Measurements from ENCODE around the gene IL10RB.
"Not testable (repeated sequence)": the region's sequence is repeated elsewhere in the genome, so short reads cannot be mapped to it uniquely, and the experiment has no call there.

The IL10RB gene

DNA sequence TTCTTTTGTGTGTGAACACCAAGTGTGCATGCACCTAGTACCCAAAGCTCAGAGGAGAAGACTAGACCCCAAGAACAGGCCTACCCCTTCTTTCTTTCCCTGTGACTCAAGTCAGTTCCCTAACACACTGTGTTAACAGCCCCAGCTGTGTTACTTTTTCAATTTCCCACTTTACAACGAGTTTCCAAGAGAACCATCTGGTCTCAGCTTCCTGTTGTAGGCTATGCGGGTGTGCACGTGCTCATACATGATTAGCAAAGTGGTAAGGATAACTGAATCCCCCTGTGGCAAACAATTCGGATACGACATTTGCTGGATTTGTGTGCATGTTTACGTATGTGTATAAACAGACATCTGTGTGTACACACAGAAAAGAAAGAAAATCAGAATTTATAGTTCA lies 18.6 kb upstream of the IL10RB start:
- in situ Hi-C loops (cut with MboI; ENCODE audit: low pct_unique_long_range_greater_than_20kb, low sequenced_read_pairs, unreplicated experiment): no loop called here
- TF ChIP-seq, protein P1, sequence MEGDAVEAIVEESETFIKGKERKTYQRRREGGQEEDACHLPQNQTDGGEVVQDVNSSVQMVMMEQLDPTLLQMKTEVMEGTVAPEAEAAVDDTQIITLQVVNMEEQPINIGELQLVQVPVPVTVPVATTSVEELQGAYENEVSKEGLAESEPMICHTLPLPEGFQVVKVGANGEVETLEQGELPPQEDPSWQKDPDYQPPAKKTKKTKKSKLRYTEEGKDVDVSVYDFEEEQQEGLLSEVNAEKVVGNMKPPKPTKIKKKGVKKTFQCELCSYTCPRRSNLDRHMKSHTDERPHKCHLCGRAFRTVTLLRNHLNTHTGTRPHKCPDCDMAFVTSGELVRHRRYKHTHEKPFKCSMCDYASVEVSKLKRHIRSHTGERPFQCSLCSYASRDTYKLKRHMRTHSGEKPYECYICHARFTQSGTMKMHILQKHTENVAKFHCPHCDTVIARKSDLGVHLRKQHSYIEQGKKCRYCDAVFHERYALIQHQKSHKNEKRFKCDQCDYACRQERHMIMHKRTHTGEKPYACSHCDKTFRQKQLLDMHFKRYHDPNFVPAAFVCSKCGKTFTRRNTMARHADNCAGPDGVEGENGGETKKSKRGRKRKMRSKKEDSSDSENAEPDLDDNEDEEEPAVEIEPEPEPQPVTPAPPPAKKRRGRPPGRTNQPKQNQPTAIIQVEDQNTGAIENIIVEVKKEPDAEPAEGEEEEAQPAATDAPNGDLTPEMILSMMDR (IDR thresholded peaks at IDR 0.05; ENCODE audit: extremely low read depth, insufficient read depth, missing control alignments): no peak
- no peak for DNase-seq (ENCODE audit: low spot score)

DNA sequence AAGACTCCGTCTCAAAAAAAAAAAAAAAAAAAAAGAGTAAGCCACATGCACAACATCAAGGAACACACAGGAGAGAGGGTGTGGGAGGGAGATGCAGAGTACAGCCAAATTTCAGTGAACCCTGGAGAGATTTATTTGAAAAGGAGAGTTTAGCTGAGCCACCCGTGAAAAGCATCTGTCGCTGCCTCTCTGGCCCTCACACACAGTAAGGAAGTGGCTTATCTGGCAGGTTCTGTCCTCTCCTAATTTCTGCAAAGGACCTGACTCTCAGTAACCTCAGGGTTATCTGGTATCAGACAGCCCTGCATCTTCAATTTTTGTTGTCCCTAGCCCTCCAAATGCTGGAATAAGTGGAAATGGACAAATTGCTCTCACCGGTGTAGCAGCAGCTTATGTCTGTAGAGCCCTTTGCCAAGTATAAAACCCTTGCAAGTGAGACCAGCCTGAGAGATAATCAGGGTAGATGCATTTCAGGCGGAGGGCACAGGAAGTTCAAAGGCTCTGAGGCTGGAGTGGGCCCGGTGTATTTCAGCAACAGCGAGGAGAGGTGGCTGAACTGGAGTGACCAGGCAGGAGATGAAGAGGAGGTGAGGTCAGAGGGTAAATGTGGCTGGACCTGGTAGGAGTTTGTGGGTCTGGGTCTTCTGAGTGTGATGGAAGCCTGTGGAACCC lies 16.7 kb upstream of the IL10RB start:
- in situ Hi-C loops (cut with MboI; ENCODE audit: low pct_unique_long_range_greater_than_20kb, low sequenced_read_pairs, unreplicated experiment): no loop called here
- TF ChIP-seq, protein P1 (IDR thresholded peaks at IDR 0.05; ENCODE audit: extremely low read depth, insufficient read depth, missing control alignments): no peak
- no peak for DNase-seq (ENCODE audit: low spot score)

GRCh38 chr21:33251119-33251518 lies 15.0 kb upstream of the IL10RB start:
- TF ChIP-seq, protein P1 (IDR thresholded peaks at IDR 0.05; ENCODE audit: extremely low read depth, insufficient read depth, missing control alignments): no peak
- in situ Hi-C loops (cut with MboI; ENCODE audit: low pct_unique_long_range_greater_than_20kb, low sequenced_read_pairs, unreplicated experiment): no loop called here
- DNase-seq (ENCODE audit: low spot score): no peak

- in situ Hi-C loops (cut with MboI; ENCODE audit: low pct_unique_long_range_greater_than_20kb, low sequenced_read_pairs, unreplicated experiment); DNase-seq (ENCODE audit: low spot score): not testable (repeated sequence)
These were observed 12.8 kb upstream of the IL10RB start for GRCh38 chr21:33253382-33253781.

GRCh38 chr21:33254766-33255165 lies 11.4 kb upstream of the IL10RB start:
- in situ Hi-C loops (cut with MboI; ENCODE audit: low pct_unique_long_range_greater_than_20kb, low sequenced_read_pairs, unreplicated experiment): no loop called here

GRCh38 chr21:33255404-33255803 lies 10.8 kb upstream of the IL10RB start:
- no peak for DNase-seq (ENCODE audit: low spot score)
- TF ChIP-seq, protein P1 (IDR thresholded peaks at IDR 0.05; ENCODE audit: extremely low read depth, insufficient read depth, missing control alignments): no peak
- in situ Hi-C loops (cut with MboI; ENCODE audit: low pct_unique_long_range_greater_than_20kb, low sequenced_read_pairs, unreplicated experiment): no loop called here

More at GRCh38 chr21:33254766-33255165, 11.4 kb upstream of the IL10RB start:
- TF ChIP-seq, protein P1 (IDR thresholded peaks at IDR 0.05; ENCODE audit: extremely low read depth, insufficient read depth, missing control alignments): no peak
- no peak for DNase-seq (ENCODE audit: low spot score)

GRCh38 chr21:33256019-33256418 lies 10.1 kb upstream of the IL10RB start:
- TF ChIP-seq, protein P1 (IDR thresholded peaks at IDR 0.05; ENCODE audit: extremely low read depth, insufficient read depth, missing control alignments): no peak
- DNase-seq (ENCODE audit: low spot score): no peak
- in situ Hi-C loops (cut with MboI; ENCODE audit: low pct_unique_long_range_greater_than_20kb, low sequenced_read_pairs, unreplicated experiment): no loop called here
